Suprapubic skin (tissue), 3 donors: Measurements from ENCODE around the gene HOXC5.

Source experiments
- CTCF ChIP-seq, 2 donors: fragments of 200-600 bp in 1 of 2; fragments of 450-650 bp in 1 of 2; sonication (generic) in 1 of 2; IDR thresholded peaks; one replicate each; pipeline ENCODE4 v1.5.1; 2016 to 2019; ENCODE audit warnings: antibody characterized with exemption in 2 of 2, mild to moderate bottlenecking in 1 of 2, moderate library complexity in 1 of 2
- EP300 ChIP-seq: sonication (generic); formaldehyde crosslinking; IDR thresholded peaks from one replicate; pipeline ENCODE4 v1.6.1; 2017; ENCODE audit warnings: antibody characterized with exemption
- POLR2A ChIP-seq, 2 donors: fragments of 450-650 bp; IDR thresholded peaks; one replicate each; pipeline ENCODE4 v1.6.1; 2017; ENCODE audit warnings: antibody characterized with exemption in 2 of 2, mild to moderate bottlenecking in 2 of 2, moderate library complexity in 2 of 2

- TF ChIP-seq EP300, result no peak
- TF ChIP-seq POLR2A (IDR thresholded peaks at IDR 0.05), result no peak
- peak in 1 of 2 donors; percentile 29 for TF ChIP-seq CTCF (IDR thresholded peaks at IDR 0.05)
Measured at GRCh38 chr12:54036620-54037359, 3.9 kb downstream of the HOXC5 start.
